Neural crest cell (in vitro differentiated cells): ENCODE measurements around the gene RPE65. TPM values are rescaled to one million over a fixed set of nuclear protein-coding genes. Genes with fewer than 3 reads are reported as not detected.
"Not testable (repeated sequence)": the region's sequence is repeated elsewhere in the genome, so short reads cannot be mapped to it uniquely, and the experiment has no call there.

Experiments used
- DNase-seq: peaks from one replicate; pipeline ENCODE4 v3.0.0; 2021; ENCODE audit warnings: low read depth, mixed read lengths, low spot score
- H3K27ac Mint-ChIP-seq: one replicate; pipeline ENCODE4 v1.8.0; 2021; ENCODE audit warnings: mild to moderate bottlenecking, mixed read lengths; ENCODE audit not compliant: unreplicated experiment
- H3K27me3 Mint-ChIP-seq: 2 replicates; pipeline ENCODE4 v1.8.0; 2021; ENCODE audit warnings: low read depth, mild to moderate bottlenecking, mixed read lengths
- H3K36me3 Mint-ChIP-seq: 2 replicates; pipeline ENCODE4 v1.8.0; 2021; ENCODE audit warnings: low read depth, mild to moderate bottlenecking, mixed read lengths
- H3K4me1 Mint-ChIP-seq: 2 replicates; pipeline ENCODE4 v1.8.0; 2021; ENCODE audit warnings: mixed read lengths
- H3K4me3 Mint-ChIP-seq: one replicate; pipeline ENCODE4 v1.8.0; 2021; ENCODE audit warnings: mild to moderate bottlenecking, mixed read lengths
- H3K9me3 Mint-ChIP-seq: 2 replicates; pipeline ENCODE4 v1.8.0; 2021; ENCODE audit warnings: mixed read lengths
- total RNA-seq: library from RNA; stranded (reverse); gene quantifications from 2 replicates; pipeline ENCODE4 v1.2.1, GENCODE V29; 2021
- TF ChIP-seq, protein P1 (sequence below): fragments of 200-600 bp; sonication (generic); conservative IDR thresholded peaks from 2 replicates; pipeline ENCODE4 v1.5.0; 2021; ENCODE audit warnings: antibody characterized with exemption, mild to moderate bottlenecking

RPE65 gene
- total RNA-seq, 1 donor from 2014 or later = not detected

DNA sequence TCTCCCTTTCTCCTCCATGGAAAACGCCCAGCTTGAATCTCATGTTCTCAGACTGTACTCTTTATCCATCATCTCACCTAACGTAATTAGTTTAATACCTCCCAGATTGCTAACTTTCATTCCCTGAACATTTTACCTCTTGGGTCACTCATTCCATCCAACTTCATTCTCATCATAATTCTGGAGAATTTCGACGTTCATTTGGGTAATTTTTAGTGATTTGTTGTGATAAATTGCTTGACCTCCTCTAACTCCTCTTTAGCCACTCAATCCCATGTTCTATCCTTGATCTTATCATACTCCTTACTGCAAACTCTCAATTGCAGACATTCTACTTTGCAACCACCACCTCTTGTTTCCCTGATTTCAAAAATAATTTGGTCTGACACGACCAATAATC lies 28.4 kb downstream of the RPE65 start:
- no peaks in the 10 kb centered on the region for H3K4me1 Mint-ChIP-seq
- H3K36me3 Mint-ChIP-seq = no peaks in the 10 kb centered on the region
- no peaks in the 10 kb centered on the region for H3K27me3 Mint-ChIP-seq
- TF ChIP-seq, protein P1, sequence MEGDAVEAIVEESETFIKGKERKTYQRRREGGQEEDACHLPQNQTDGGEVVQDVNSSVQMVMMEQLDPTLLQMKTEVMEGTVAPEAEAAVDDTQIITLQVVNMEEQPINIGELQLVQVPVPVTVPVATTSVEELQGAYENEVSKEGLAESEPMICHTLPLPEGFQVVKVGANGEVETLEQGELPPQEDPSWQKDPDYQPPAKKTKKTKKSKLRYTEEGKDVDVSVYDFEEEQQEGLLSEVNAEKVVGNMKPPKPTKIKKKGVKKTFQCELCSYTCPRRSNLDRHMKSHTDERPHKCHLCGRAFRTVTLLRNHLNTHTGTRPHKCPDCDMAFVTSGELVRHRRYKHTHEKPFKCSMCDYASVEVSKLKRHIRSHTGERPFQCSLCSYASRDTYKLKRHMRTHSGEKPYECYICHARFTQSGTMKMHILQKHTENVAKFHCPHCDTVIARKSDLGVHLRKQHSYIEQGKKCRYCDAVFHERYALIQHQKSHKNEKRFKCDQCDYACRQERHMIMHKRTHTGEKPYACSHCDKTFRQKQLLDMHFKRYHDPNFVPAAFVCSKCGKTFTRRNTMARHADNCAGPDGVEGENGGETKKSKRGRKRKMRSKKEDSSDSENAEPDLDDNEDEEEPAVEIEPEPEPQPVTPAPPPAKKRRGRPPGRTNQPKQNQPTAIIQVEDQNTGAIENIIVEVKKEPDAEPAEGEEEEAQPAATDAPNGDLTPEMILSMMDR = no peak
- no peak overlapping the region for H3K27ac Mint-ChIP-seq
- no peak for DNase-seq
- H3K9me3 Mint-ChIP-seq = no peaks in the 10 kb centered on the region
- H3K4me3 Mint-ChIP-seq = no peak overlapping the region

DNA sequence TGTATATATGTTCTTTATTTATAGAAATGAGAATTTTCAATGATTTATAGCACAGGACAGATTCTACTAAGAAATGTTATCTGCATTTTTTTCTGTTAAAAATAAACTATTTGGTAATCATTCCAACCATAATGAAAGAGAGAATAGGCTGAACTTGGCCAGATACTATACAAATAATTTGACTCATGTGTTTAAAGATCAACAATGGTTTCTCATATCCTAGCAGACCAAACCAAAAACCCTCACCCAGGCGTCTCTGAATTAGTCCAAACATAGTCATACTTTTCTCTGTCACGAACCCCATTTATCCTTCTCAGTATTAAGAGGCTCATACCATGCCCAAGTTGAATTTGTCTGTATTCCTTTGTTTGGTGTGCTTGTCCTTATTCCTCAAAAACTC lies 40.3 kb downstream of the RPE65 start:
- Mint-ChIP-seq H3K4me1 (peaks cover 11% of the 10 kb centered on the region), H3K27me3 (peaks cover 2% of the 10 kb centered on the region), H3K9me3 (no peaks in the 10 kb centered on the region), H3K4me3 (no peak overlapping the region), H3K36me3 (no peaks in the 10 kb centered on the region), H3K27ac (no peak overlapping the region)
- DNase-seq = no peak
- TF ChIP-seq, protein P1 = no peak

DNA sequence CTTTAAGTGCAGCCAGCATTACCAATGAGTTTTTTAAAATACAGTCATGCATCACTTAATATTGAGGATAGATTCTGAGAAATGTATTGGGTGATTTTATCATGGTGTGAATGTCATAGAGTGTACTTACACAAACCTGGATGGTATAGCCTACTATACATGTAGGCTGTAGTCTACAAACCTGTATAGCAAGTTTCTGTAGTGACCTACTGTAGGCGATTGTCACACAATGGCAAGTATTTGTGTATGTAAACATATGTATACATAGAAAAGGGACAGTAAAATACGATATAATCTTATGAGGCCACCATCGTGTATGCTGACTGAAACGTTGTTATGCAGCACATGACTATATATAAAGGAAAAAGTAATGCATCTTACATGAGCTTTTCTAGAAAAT lies 48.2 kb downstream of the RPE65 start:
- Mint-ChIP-seq H3K4me3 (no peak overlapping the region), H3K27me3 (no peaks in the 10 kb centered on the region), H3K36me3 (no peaks in the 10 kb centered on the region), H3K4me1 (peaks cover under 1% of the 10 kb centered on the region), H3K27ac (no peak overlapping the region), H3K9me3 (no peaks in the 10 kb centered on the region)
- no peak for DNase-seq
- TF ChIP-seq, protein P1 = no peak

DNA sequence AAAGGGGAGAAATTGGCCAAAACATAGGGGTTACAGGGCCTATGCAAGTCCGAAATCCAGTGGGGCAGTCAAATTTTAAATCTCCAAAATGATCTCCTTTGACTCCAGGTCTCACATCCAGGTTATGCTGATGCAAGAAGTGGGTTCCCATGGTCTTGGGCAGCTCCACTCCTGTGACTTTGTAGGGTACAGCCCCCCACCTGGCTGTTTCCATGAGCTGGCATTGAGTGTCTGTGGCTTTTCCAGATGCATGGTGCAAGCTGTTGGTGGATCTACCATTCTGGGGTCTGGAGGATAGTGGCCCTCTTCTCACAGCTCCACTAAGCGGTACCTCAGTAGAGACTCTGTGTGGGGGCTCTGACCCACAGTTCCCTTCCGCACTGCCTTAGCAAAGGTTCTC lies 54.2 kb downstream of the RPE65 start:
- not testable (repeated sequence) for H3K36me3 Mint-ChIP-seq, DNase-seq, H3K27ac Mint-ChIP-seq, H3K4me3 Mint-ChIP-seq, H3K9me3 Mint-ChIP-seq, H3K27me3 Mint-ChIP-seq, H3K4me1 Mint-ChIP-seq

DNA sequence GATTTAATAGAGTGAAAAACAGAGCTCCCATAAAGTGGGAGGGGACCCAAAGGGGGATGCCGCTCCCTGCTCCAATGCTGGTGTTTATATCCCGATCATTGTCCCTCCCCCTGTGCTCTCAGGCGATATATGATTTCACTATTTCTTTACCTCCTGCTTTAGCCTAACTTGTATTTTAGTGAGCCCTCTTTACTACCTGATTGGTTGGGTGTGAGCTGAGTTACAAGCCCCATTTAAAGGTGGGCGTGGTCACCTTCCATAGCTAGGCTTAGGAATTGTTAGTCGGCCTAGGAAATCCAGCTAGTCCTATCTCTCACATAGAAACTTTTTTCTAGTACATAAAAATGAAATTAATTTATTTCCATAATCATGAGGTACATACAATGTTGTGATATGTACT lies 57.3 kb downstream of the RPE65 start:
- H3K4me3 Mint-ChIP-seq, H3K9me3 Mint-ChIP-seq, H3K27me3 Mint-ChIP-seq, DNase-seq, H3K36me3 Mint-ChIP-seq, H3K4me1 Mint-ChIP-seq, H3K27ac Mint-ChIP-seq: not testable (repeated sequence)

DNA sequence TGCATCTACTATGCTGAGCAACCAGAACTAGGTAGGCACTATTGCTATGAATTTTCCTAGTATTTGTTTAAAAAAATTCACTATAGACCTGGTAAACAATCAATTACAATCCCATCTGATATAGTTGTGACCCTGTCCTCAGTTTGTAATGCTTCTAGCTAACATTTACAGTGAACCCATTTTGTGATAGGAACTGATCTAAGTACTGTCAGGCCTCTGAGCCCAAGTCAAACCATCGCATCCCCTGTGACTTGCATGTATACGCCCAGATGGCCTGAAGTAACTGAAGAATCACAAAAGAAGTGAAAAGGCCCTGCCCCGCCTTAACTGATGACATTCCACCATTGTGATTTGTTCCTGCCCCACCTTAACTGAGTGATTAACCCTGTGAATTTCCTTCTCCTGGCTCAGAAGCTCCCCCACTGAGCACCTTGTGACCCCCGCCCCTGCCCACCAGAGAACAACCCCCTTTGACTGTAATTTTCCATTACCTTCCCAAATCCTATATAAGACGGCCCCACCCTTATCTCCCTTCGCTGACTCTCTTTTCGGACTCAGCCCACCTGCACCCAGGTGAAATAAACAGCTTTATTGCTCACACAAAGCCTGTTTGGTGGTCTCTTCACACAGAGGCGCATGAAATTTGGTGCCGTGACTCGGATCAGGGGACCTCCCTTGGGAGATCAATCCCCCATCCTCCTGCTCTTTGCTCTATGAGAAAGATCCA lies 63.8 kb downstream of the RPE65 start:
- DNase-seq, H3K4me3 Mint-ChIP-seq, H3K36me3 Mint-ChIP-seq, H3K27ac Mint-ChIP-seq, H3K27me3 Mint-ChIP-seq, H3K9me3 Mint-ChIP-seq, H3K4me1 Mint-ChIP-seq: not testable (repeated sequence)

DNA sequence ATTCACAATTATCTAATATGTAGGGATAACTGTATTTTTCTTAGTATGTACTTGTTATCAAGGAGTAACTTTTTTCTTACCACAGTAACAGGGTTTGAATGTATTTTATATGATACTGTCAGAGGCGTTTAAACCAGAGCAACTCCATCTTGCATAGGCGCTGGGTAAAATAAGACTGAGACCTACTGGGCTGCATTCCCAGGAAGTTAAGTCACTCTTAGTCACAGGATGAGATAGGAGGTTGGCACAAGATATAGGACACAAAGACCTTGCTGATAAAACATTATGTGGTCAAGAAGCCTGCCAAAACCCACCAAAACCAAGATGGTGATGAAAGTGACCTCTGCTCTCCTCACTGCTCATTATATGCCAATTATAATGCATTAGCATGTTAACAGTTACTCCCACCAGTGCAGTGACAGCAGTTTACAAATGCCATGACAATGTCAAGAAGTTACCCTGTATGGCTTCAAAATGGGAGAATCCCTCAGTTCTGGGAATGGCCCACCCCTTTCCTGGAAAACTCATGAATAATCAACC lies 64.8 kb downstream of the RPE65 start:
- H3K27me3 Mint-ChIP-seq = no peaks in the 10 kb centered on the region
- H3K4me3 Mint-ChIP-seq = no peak overlapping the region
- no peak for DNase-seq
- H3K4me1 Mint-ChIP-seq = no peaks in the 10 kb centered on the region
- no peaks in the 10 kb centered on the region for H3K36me3 Mint-ChIP-seq
- H3K9me3 Mint-ChIP-seq = peaks cover 2% of the 10 kb centered on the region
- no peak overlapping the region for H3K27ac Mint-ChIP-seq
- TF ChIP-seq, protein P1 = no peak
